Adrenal gland (tissue), 19 donors: Measurements from ENCODE around the gene PCDHB2. TPM values are rescaled to one million over a fixed set of nuclear protein-coding genes. Genes with fewer than 3 reads are reported as not detected.
A peak's percentile ranks its signal among the peaks of the same experiment; 100 is the strongest.

Experiments
- DNase-seq, 7 donors: peaks; one replicate each; pipeline ENCODE4 v3.0.0-alpha.2; 2019 to 2020
- H3K27ac ChIP-seq, 5 donors: fragments of 200-600 bp; sonication (generic) in 4 of 5; 1 replicate in 3 of 5; 2 replicates in 2 of 5; pipeline versions ENCODE4 v1.5.1 to v1.8.0; 2016 to 2020; ENCODE audit warnings: mild to moderate bottlenecking in 1 of 5
- H3K27me3 ChIP-seq: fragments of 200-600 bp; 2 replicates; pipeline ENCODE4 v1.8.0; 2021
- H3K36me3 ChIP-seq, 2 donors: fragments of 200-600 bp; replicated peaks in 1 of 2; 1 replicate in 1 of 2; 2 replicates in 1 of 2; pipeline versions ENCODE4 v1.5.1 to v1.8.0; 2018 to 2022
- H3K4me1 ChIP-seq, 2 donors: fragments of 200-600 bp; replicated peaks in 1 of 2; 1 replicate in 1 of 2; 2 replicates in 1 of 2; pipeline versions ENCODE4 v1.5.1 to v1.8.0; 2018 to 2021
- H3K4me3 ChIP-seq, 4 donors: fragments of 200-600 bp; sonication (generic) in 3 of 4; one replicate each; pipeline ENCODE4 v1.5.1; 2016 to 2018
- H3K9me3 ChIP-seq, 3 donors: fragments of 200-600 bp; sonication (generic) in 1 of 3; replicated peaks in 1 of 3; 1 replicate in 2 of 3; 2 replicates in 1 of 3; pipeline versions ENCODE4 v1.5.1 to v1.8.0; 2016 to 2021
- CTCF ChIP-seq, 6 experiments: fragments of 450-650 bp in 4 of 6; fragments of 200-600 bp in 2 of 6; sonication (generic) in 1 of 6; IDR thresholded peaks; 1 replicate in 5 of 6; 2 replicates in 1 of 6; pipeline versions ENCODE4 v1.5.1 to v1.8.0; 2016 to 2021; ENCODE audit warnings: antibody characterized with exemption in 6 of 6, mild to moderate bottlenecking in 2 of 6, moderate library complexity in 1 of 6
- POLR2A ChIP-seq, 2 donors: fragments of 450-650 bp; IDR thresholded peaks; one replicate each; pipeline ENCODE4 v1.6.1; 2017; ENCODE audit warnings: antibody characterized with exemption in 2 of 2, mild to moderate bottlenecking in 2 of 2, moderate library complexity in 1 of 2
- WGBS, 4 donors: extraction: QIAGEN DNeasy Blood & Tissue Kit in 2 of 4; methylation state at CpG; one replicate each; pipeline versions ENCODE4 v1.1.5 to v1.1.7; 2013 to 2017; 5-methylcytosine and 5-hydroxymethylcytosine counted together
- intact Hi-C, 2 donors: fragments of 100-400 bp; cut with DNase I; formaldehyde crosslinking; loops; one replicate each; pipeline versions ENCODE4 v1.14.1 to v1.15.0; 2022 to 2023
- long read RNA-seq, 10 donors: library from polyadenylated mRNA in 3 of 10; unstranded in 2 of 10; stranded (forward) in 1 of 10; transcript quantifications; one replicate each; pipeline ENCODE4 v2.0.0 and lab custom pipeline, GENCODE V29; 2021 to 2026
- polyA plus RNA-seq, 3 donors: library from polyadenylated mRNA; stranded (reverse); fragments of 200-250 nt in 2 of 3; fragments of 350-450 nt in 1 of 3; fragmentation: Illumina TruSeq in 1 of 3; extraction: RNeasy Lipid Tissue Mini Kit (QIAGEN cat#74804) in 1 of 3; gene quantifications; one replicate each; pipeline ENCODE4 v1.2.3, GENCODE V29; 2013 to 2014
- total RNA-seq, 9 donors: library from RNA; depleted of rRNA in 4 of 9; stranded (reverse); fragments of >200 nt in 4 of 9; fragments of 120-200 nt in 1 of 9; fragmentation: NEBNext Ultra II Directional in 1 of 9; extraction: Animal tissue kit (Norgen Biotek cat#: 25700) in 1 of 9; gene quantifications; one replicate each; pipeline versions ENCODE4 v1.1.0 to v1.2.4, GENCODE V29; 2013 to 2023
- donor health status: healthy with polysubstance abuse.
- donor health status: Bipolar disorder and iron deficiency.
- donor health status: DM: yes; HTN: yes; CAD: no.
- donor health status: DM: no; HTN: no; CAD: no.
- donor health status: DM: no; HTN: no; CAD: no.
- donor health status: DM: yes; HTN: yes; CAD: no.

PCDHB2 gene
- total RNA-seq (1 to 10 TPM in 7 of 9 donors, under 1 TPM in 2; 0.65 to 2.8 (median 1.5) TPM), polyA plus RNA-seq (under 1 TPM; 0.24 to 0.79 (median 0.44) TPM)
- long read RNA-seq, donor 1: 0 reads
- long read RNA-seq, donor 2, full-length matches to known transcripts: 1 of 1 reads
- long read RNA-seq, donor 2, partial matches to known transcripts: 0 of 1 reads
- long read RNA-seq, donor 2, other reads (novel, unspliced or antisense): 0 of 1 reads
- long read RNA-seq, donor 3, full-length matches to known transcripts: 2 of 2 reads
- long read RNA-seq, donor 3, partial matches to known transcripts: 0 of 2 reads
- long read RNA-seq, donor 3, other reads (novel, unspliced or antisense): 0 of 2 reads
- long read RNA-seq, donor 4: 0 reads
- long read RNA-seq, donor 5, full-length matches to known transcripts: 2 of 2 reads
- long read RNA-seq, donor 5, partial matches to known transcripts: 0 of 2 reads
- long read RNA-seq, donor 5, other reads (novel, unspliced or antisense): 0 of 2 reads
- long read RNA-seq, donor 6: 0 reads
- long read RNA-seq, donor 7, full-length matches to known transcripts: 1 of 1 reads
- long read RNA-seq, donor 7, partial matches to known transcripts: 0 of 1 reads
- long read RNA-seq, donor 7, other reads (novel, unspliced or antisense): 0 of 1 reads
- long read RNA-seq, donor 8: 0 reads
- long read RNA-seq, donor 9: 0 reads
- long read RNA-seq, donor 10: 0 reads

- Histone ChIP-seq H3K27me3 (no peaks in the 10 kb centered on the region), H3K4me3 (no peak within 1 kb of the TSS), H3K9me3 (peaks cover 0 to 10% (median 0%) of the 10 kb centered on the region in 3 donors), H3K36me3 (no peaks in the 10 kb centered on the region), H3K27ac (no peak within 1 kb of the TSS), H3K4me1 (no peaks in the 10 kb centered on the region)
- intact Hi-C loops: no loop called here
- DNase-seq: peak in 3 of 7 donors; percentile 9 to 60 (median 25)
- TF ChIP-seq POLR2A (IDR thresholded peaks at IDR 0.05) (no peak), CTCF (IDR thresholded peaks at IDR 0.05) (peak in 2 of 6 experiments; percentile 21 to 26)
- WGBS, 4 donors: 12 to 19% (median 13%) methylated on average over 29 of the region's 29 CpGs
Measured at GRCh38 chr5:141094481-141095262, at the start of gene PCDHB2. TSS of gene PCDHB2 (plus strand) at chr5:141094615. CDS start at chr5:141094791, 176 bp downstream.

- Histone ChIP-seq H3K4me3 (peak within 1 kb of the TSS in 3 of 4 donors; percentile 16 to 75 (median 25)), H3K4me1 (no peaks in the 10 kb centered on the region), H3K27ac (no peak within 1 kb of the TSS), H3K9me3 (no peaks in the 10 kb centered on the region), H3K36me3 (no peaks in the 10 kb centered on the region), H3K27me3 (peaks cover 4% of the 10 kb centered on the region)
- 13 to 25% (median 14%) methylated on average over 20 of the region's 20 CpGs for WGBS, 4 donors
- DNase-seq: peak in 1 of 7 donors; percentile 14
- intact Hi-C loops: no loop called here
- TF ChIP-seq POLR2A (IDR thresholded peaks at IDR 0.05) (no peak), CTCF (IDR thresholded peaks at IDR 0.05) (no peak)
Measured at GRCh38 chr5:141050622-141051520, 43.5 kb upstream of the PCDHB2 start, which contains the start of gene PCDHB1. TSS of gene PCDHB1 (plus strand) at chr5:141051374. CDS start at chr5:141051471, 97 bp downstream.

- H3K4me1 ChIP-seq: no peaks in the 10 kb centered on the region
- no peaks in the 10 kb centered on the region for H3K36me3 ChIP-seq
- no peak for TF ChIP-seq POLR2A (IDR thresholded peaks at IDR 0.05)
- TF ChIP-seq CTCF (IDR thresholded peaks at IDR 0.05): no peak
- intact Hi-C loops: no loop called here
- no peak for DNase-seq
- no peaks in the 10 kb centered on the region for H3K9me3 ChIP-seq
- H3K4me3 ChIP-seq: peak overlapping the region in 3 of 4 donors; percentile 16 to 75 (median 25)
- no peak overlapping the region for H3K27ac ChIP-seq
- WGBS, 4 donors: 5 to 10% (median 8%) methylated on average over 13 to 19 of the region's 19 CpGs
- peaks cover 4% of the 10 kb centered on the region for H3K27me3 ChIP-seq
Measured at GRCh38 chr5:141051521-141051866, 42.9 kb upstream of the PCDHB2 start.
